Panc1 (cell line): Measurements from ENCODE around the gene SLC12A9. TPM values are rescaled to one million over a fixed set of nuclear protein-coding genes. Genes with fewer than 3 reads are reported as not detected.

Experiments used
- ATAC-seq: fragments of 200-7000 bp; cut with Tn5 transposase; 2 replicates; pipeline ENCODE4 v1.9.1; 2020; ENCODE audit warnings: mild to moderate bottlenecking, moderate library complexity
- Bru-seq: library from RNA; stranded (reverse); fragments of 400-500 nt; gene quantifications from one replicate; lab custom pipeline; 2021; lab: Mats Ljungman, UMichigan
- BruChase-seq, 2 experiments: library from RNA; stranded (reverse); fragments of 400-500 nt; gene quantifications; one replicate each; lab custom pipeline; 2021; lab: Mats Ljungman, UMichigan
- BruUV-seq: library from RNA; stranded (reverse); fragments of 400-500 nt; replicated peaks from 2 replicates; lab custom pipeline; 2021; lab: Mats Ljungman, UMichigan
- CTCF ChIA-PET: fragments of 300-600 bp; sonication (Branson Sonifier 250); formaldehyde crosslinking; loops from one replicate; lab custom pipeline; 2022; ENCODE audit warnings: antibody characterized with exemption; lab: Charles Lee
- POLR2A ChIA-PET: fragments of 300-600 bp; sonication (Branson Sonifier 250); formaldehyde crosslinking; loops from one replicate; lab custom pipeline; 2022; ENCODE audit warnings: antibody characterized with exemption; lab: Charles Lee
- DNase-seq: peaks from one replicate; pipeline ENCODE4 v3.0.0-alpha.2; 2010; ENCODE audit warnings: low read depth, low spot score
- H3K27ac ChIP-seq: 2 replicates; pipeline ENCODE4 v1.5.1; 2011; ENCODE audit warnings: mild to moderate bottlenecking, low read length, inconsistent platforms
- H3K27me3 ChIP-seq: fragments of 200-500 bp; sonication (Bioruptor generic); 2 replicates; pipeline ENCODE4 v1.6.0; 2014; ENCODE audit warnings: low read length, inconsistent platforms; ENCODE audit not compliant: control insufficient read depth, insufficient read depth
- H3K36me3 ChIP-seq: fragments of 200-500 bp; sonication (Bioruptor generic); 2 replicates; pipeline ENCODE4 v1.5.1; 2014; ENCODE audit warnings: inconsistent platforms, mild to moderate bottlenecking, low read length, moderate library complexity; ENCODE audit not compliant: control insufficient read depth, insufficient read depth
- H3K4me1 ChIP-seq: 2 replicates; pipeline ENCODE4 v1.5.1; 2011; ENCODE audit warnings: inconsistent platforms, mild to moderate bottlenecking, low read length, moderate library complexity; ENCODE audit not compliant: control insufficient read depth, insufficient read depth
- H3K4me3 ChIP-seq, 2 experiments: 2 replicates each; pipeline ENCODE4 v1.5.1; 2011 to 2012; ENCODE audit warnings: low read depth in 2 of 2, low read length in 2 of 2, mild to moderate bottlenecking in 2 of 2, inconsistent platforms in 1 of 2, moderate library complexity in 1 of 2
- H3K9me3 ChIP-seq: fragments of 200-500 bp; sonication (Bioruptor generic); 2 replicates; pipeline ENCODE4 v1.5.1; 2014; ENCODE audit warnings: low read depth, mild to moderate bottlenecking, inconsistent platforms, low read length, moderate library complexity; ENCODE audit not compliant: control insufficient read depth, insufficient read depth
- POLR2AphosphoS5 ChIP-seq: IDR thresholded peaks from 2 replicates; pipeline ENCODE4 v1.6.1; 2012; ENCODE audit warnings: mild to moderate bottlenecking, low read depth, low read length, moderate library complexity
- REST ChIP-seq, 2 experiments: IDR thresholded peaks; 2 replicates each; pipeline ENCODE4 v1.6.1; 2011 to 2012; ENCODE audit warnings: low read depth in 2 of 2, control low read depth in 1 of 2, low read length in 1 of 2, mild to moderate bottlenecking in 1 of 2, moderate library complexity in 1 of 2; ENCODE audit not compliant: insufficient read depth in 1 of 2
- SIN3A ChIP-seq: IDR thresholded peaks from 2 replicates; pipeline ENCODE4 v1.6.1; 2012; ENCODE audit warnings: low read depth, mild to moderate bottlenecking, low read length, moderate library complexity, borderline replicate concordance; ENCODE audit not compliant: insufficient read depth
- TCF7L2 ChIP-seq: IDR thresholded peaks from 2 replicates; pipeline ENCODE4 v1.6.1; 2011; ENCODE audit warnings: mild to moderate bottlenecking, low read depth, low read length, inconsistent platforms
- in situ Hi-C: cut with HindIII; loops from 2 replicates; pipeline ENCODE4 v1.10.0; 2016; ENCODE audit warnings: low sequenced_read_pairs, low pct_unique_long_range_greater_than_20kb
- intact Hi-C: fragments of 100-400 bp; cut with micrococcal nuclease; formaldehyde crosslinking; loops from one replicate; pipeline ENCODE4 v1.10.0; 2022; ENCODE audit not compliant: unreplicated experiment
- long read RNA-seq: library from polyadenylated mRNA; unstranded; transcript quantifications from one replicate; pipeline ENCODE4 v2.0.0, GENCODE V29; 2021; ENCODE audit not compliant: unreplicated experiment
- polyA plus RNA-seq: library from polyadenylated mRNA; unstranded; fragments of >200 nt; gene quantifications from one replicate; pipeline ENCODE4 v1.2.1, GENCODE V29; 2012; ENCODE audit warnings: missing spikeins; ENCODE audit not compliant: insufficient read length
- total RNA-seq: library from RNA; stranded (reverse); gene quantifications from one replicate; pipeline ENCODE4 v1.2.1, GENCODE V29; 2021; ENCODE audit not compliant: unreplicated experiment
- TF ChIP-seq, protein P1 (sequence below): fragments of 450-650 bp; IDR thresholded peaks from 2 replicates; pipeline ENCODE4 v1.5.1; 2017; ENCODE audit warnings: mild to moderate bottlenecking

Gene SLC12A9
- total RNA-seq (31.1 TPM), Bru-seq, nascent RNA (percentile 56 among the genes with signal in this experiment), BruChase-seq, experiment 1, labeled RNA remaining after a 2-hour chase (percentile 74 among the genes with signal in this experiment), BruChase-seq, experiment 2, labeled RNA remaining after a 6-hour chase (percentile 74 among the genes with signal in this experiment)
- polyA plus RNA-seq: 37.1 TPM
- long read RNA-seq, full-length matches to known transcripts: 4 of 46 reads
- long read RNA-seq, partial matches to known transcripts: 10 of 46 reads
- long read RNA-seq, other reads (novel, unspliced or antisense): 32 of 46 reads

DNA sequence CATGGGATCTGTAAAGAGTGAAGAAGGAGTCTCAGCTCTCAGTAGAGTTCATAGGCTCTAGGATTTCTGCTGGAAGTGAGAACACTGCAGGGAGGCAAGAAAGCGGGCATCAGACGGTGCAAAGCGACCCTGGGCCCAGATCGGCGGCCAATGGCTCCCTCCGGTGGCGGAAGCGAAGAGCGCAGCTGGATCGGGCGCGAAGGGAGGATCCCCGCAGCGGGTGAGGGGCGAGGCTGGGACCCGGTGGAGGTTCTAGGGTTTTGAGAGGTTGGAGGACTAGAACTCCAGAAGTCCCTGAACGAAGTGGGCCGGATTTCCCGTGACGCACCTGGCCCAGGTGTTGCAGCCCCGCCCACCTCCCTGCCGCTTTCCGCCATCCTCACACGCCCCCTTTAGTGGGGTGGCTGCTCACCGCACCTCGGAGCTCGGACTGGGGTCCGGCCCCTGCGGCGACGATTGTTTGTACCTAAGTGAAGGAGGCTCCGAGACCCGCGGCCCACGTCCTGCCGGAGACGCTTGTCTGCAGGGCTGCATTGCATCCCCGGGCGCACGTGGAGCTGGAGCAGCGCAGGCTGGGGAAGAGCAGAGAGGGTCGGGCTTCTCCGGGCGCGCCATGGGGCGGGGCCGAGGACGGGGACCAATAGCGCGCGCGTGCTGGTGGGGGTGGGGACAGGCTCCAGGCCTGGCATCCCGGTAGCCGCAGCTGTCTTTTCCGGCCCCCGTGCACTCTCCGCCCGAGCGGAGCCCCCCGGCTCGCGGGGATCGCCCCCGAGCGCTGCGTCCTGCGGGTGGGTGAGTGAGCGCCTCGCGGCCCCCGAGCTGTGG lies at the start of gene SLC12A9:
SLC12A9 (plus strand) TSS at position 666 of the 825 bp plus-strand sequence. CDS start 1,485 bp downstream, outside the sequence.
- peak within 1 kb of the TSS; percentile 74 for H3K27ac ChIP-seq
- in situ Hi-C loops: no loop called here

More for the DNA sequence above, at the start of gene SLC12A9:
- peak; percentile 99 for ATAC-seq
- H3K36me3 ChIP-seq: no peaks in the 10 kb centered on the region
- H3K9me3 ChIP-seq: no peaks in the 10 kb centered on the region
- peak; percentile 45 for DNase-seq
- no peaks in the 10 kb centered on the region for H3K27me3 ChIP-seq
- peak within 1 kb of the TSS; percentile 80 for H3K4me3 ChIP-seq
- CTCF ChIA-PET: interaction anchor here (0.5 to 1.9 kb wide), 13 partner anchors 18 to 266 kb away, joined by 3 to 20 read pairs (median 4); partner anchors contain the start of genes EPHB4, FBXO24 and POP7
- TF ChIP-seq SIN3A (peak; percentile 92; the same call in 1 of the 2 replicates), POLR2AphosphoS5 (no peak), REST (IDR thresholded peaks at IDR 0.05; ENCODE audit: insufficient read depth in 1 of 2, low read depth in 2 of 2, low read length in 1 of 2) (0 out of 4 replicates have a peak, but pooled peaks of 1 of the 2 experiments have one; percentile 34), TCF7L2 (no peak)
- TF ChIP-seq, protein P1, sequence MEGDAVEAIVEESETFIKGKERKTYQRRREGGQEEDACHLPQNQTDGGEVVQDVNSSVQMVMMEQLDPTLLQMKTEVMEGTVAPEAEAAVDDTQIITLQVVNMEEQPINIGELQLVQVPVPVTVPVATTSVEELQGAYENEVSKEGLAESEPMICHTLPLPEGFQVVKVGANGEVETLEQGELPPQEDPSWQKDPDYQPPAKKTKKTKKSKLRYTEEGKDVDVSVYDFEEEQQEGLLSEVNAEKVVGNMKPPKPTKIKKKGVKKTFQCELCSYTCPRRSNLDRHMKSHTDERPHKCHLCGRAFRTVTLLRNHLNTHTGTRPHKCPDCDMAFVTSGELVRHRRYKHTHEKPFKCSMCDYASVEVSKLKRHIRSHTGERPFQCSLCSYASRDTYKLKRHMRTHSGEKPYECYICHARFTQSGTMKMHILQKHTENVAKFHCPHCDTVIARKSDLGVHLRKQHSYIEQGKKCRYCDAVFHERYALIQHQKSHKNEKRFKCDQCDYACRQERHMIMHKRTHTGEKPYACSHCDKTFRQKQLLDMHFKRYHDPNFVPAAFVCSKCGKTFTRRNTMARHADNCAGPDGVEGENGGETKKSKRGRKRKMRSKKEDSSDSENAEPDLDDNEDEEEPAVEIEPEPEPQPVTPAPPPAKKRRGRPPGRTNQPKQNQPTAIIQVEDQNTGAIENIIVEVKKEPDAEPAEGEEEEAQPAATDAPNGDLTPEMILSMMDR: peak; percentile 95
- H3K4me1 ChIP-seq: peaks cover 3% of the 10 kb centered on the region; the same call in 1 of the 2 replicates
- POLR2A ChIA-PET: interaction anchor here (0.7 kb wide), 2 partner anchors 37 to 63 kb away, joined by 8 to 12 read pairs; no protein-coding TSS in a partner anchor
- no TSS peak for BruUV-seq
- intact Hi-C loops: loop anchor here (1.0 to 5.0 kb wide), 2 partner anchors 50 to 147 kb away; no protein-coding TSS in a partner anchor
